ENCODE data around the gene ECHDC3. TPM values are rescaled to one million over a fixed set of nuclear protein-coding genes. Genes with fewer than 3 reads are reported as not detected.

ECHDC3 gene
- total RNA-seq, 6 experiments from 2014 or later: 0.10 to 1.4 (median 0.23) TPM; not detected in 1

GRCh38 chr10:11755512-11756263 is 13.5 kb downstream of the ECHDC3 start:
- no peak for TF ChIP-seq CTCF (IDR thresholded peaks at IDR 0.05)
- H3K36me3 Mint-ChIP-seq (ENCODE audit: low read depth): no peaks in the 10 kb centered on the region
- H3K27me3 Mint-ChIP-seq (ENCODE audit: insufficient read depth): peaks cover 8% of the 10 kb centered on the region

GRCh38 chr10:11756766-11757315 is 14.7 kb downstream of the ECHDC3 start:
- H3K4me1 Mint-ChIP-seq (ENCODE audit: low read depth): peaks cover 14% of the 10 kb centered on the region
- no peak overlapping the region; the same call in 1 of the 2 replicates for H3K27ac Mint-ChIP-seq
- DNase-seq: no peak
- H3K36me3 Mint-ChIP-seq (ENCODE audit: low read depth): no peaks in the 10 kb centered on the region
- no peak overlapping the region for H3K4me3 Mint-ChIP-seq
- TF ChIP-seq CTCF (IDR thresholded peaks at IDR 0.05): no peak
- H3K9me3 Mint-ChIP-seq: no peaks in the 10 kb centered on the region
- peaks cover 8% of the 10 kb centered on the region for H3K27me3 Mint-ChIP-seq (ENCODE audit: insufficient read depth)

More at GRCh38 chr10:11755512-11756263, 13.5 kb downstream of the ECHDC3 start:
- Mint-ChIP-seq H3K27ac (no peak overlapping the region), H3K4me1 (ENCODE audit: low read depth) (peaks cover 14% of the 10 kb centered on the region), H3K4me3 (no peak overlapping the region), H3K9me3 (no peaks in the 10 kb centered on the region)
- no peak for DNase-seq

- Mint-ChIP-seq H3K27me3 (ENCODE audit: insufficient read depth) (peaks cover 8% of the 10 kb centered on the region), H3K27ac (peak overlapping the region; percentile 75), H3K9me3 (no peaks in the 10 kb centered on the region), H3K4me1 (ENCODE audit: low read depth) (peaks cover 14% of the 10 kb centered on the region), H3K4me3 (0 out of 2 replicates have a peak overlapping the region, but pooled peaks have one; percentile 6), H3K36me3 (ENCODE audit: low read depth) (no peaks in the 10 kb centered on the region)
- DNase-seq: peak; percentile 85
- no peak for TF ChIP-seq CTCF (IDR thresholded peaks at IDR 0.05)
Observed at GRCh38 chr10:11757454-11757820, 15.3 kb downstream of the ECHDC3 start.

GRCh38 chr10:11757821-11758463 is 15.8 kb downstream of the ECHDC3 start:
- H3K9me3 Mint-ChIP-seq: no peaks in the 10 kb centered on the region
- peak overlapping the region; percentile 75 for H3K27ac Mint-ChIP-seq
- peaks cover 14% of the 10 kb centered on the region for H3K4me1 Mint-ChIP-seq (ENCODE audit: low read depth)
- 0 out of 2 replicates have a peak overlapping the region, but pooled peaks have one; percentile 6 for H3K4me3 Mint-ChIP-seq
- peaks cover 8% of the 10 kb centered on the region for H3K27me3 Mint-ChIP-seq (ENCODE audit: insufficient read depth)
- DNase-seq: peak; percentile 76
- TF ChIP-seq CTCF (IDR thresholded peaks at IDR 0.05): peak; percentile 91
- no peaks in the 10 kb centered on the region for H3K36me3 Mint-ChIP-seq (ENCODE audit: low read depth)

- TF ChIP-seq CTCF (IDR thresholded peaks at IDR 0.05): no peak
- no peak overlapping the region for H3K4me3 Mint-ChIP-seq
- no peak for DNase-seq
- peaks cover 8% of the 10 kb centered on the region for H3K27me3 Mint-ChIP-seq (ENCODE audit: insufficient read depth)
- no peaks in the 10 kb centered on the region for H3K9me3 Mint-ChIP-seq
- no peaks in the 10 kb centered on the region for H3K36me3 Mint-ChIP-seq (ENCODE audit: low read depth)
- H3K27ac Mint-ChIP-seq: no peak overlapping the region
- peaks cover 14% of the 10 kb centered on the region for H3K4me1 Mint-ChIP-seq (ENCODE audit: low read depth)
Observed at GRCh38 chr10:11758527-11759236, 16.5 kb downstream of the ECHDC3 start.
